ENCODE measurements around the gene CHAMP1. TPM values are rescaled to one million over a fixed set of nuclear protein-coding genes. Genes with fewer than 3 reads are reported as not detected.
A peak's percentile ranks its signal among the peaks of the same experiment; 100 is the strongest.
"Not testable (repeated sequence)": the region's sequence is repeated elsewhere in the genome, so short reads cannot be mapped to it uniquely, and the experiment has no call there.

Gene CHAMP1
- total and polyA plus RNA-seq, 5 donors from 2014 or later, result 7.8 to 12.9 (median 9.1) TPM

- Histone ChIP-seq H3K27me3 (ENCODE audit: control insufficient read depth, insufficient read depth, low read length) (no peaks in the 10 kb centered on the region), H3K9me3 (ENCODE audit: control insufficient read depth in 2 of 2, low read length in 2 of 2) (no peaks in the 10 kb centered on the region), H3K27ac (ENCODE audit: insufficient read depth, low read length, poor library complexity, severe bottlenecking) (no peak overlapping the region), H3K4me3 (ENCODE audit: low read depth, low read length) (no peak overlapping the region), H3K4me1 (ENCODE audit: control insufficient read depth, insufficient read depth, low read length, poor library complexity, severe bottlenecking) (no peaks in the 10 kb centered on the region), H3K36me3 (ENCODE audit: control insufficient read depth, insufficient read depth, low read length) (peaks cover 63% of the 10 kb centered on the region)
- DNase-seq (no peak), ATAC-seq (ENCODE audit: low read depth in 2 of 2) (no peak)
- H3K27me3 Mint-ChIP-seq, result no peaks in the 10 kb centered on the region
- no peak overlapping the region for H3K4me3 Mint-ChIP-seq
- H3K9me3 Mint-ChIP-seq, result no peaks in the 10 kb centered on the region
- peak overlapping the region in 1 of 3 donors; percentile 77 for H3K27ac Mint-ChIP-seq
- peaks cover 29 to 40% (median 35%) of the 10 kb centered on the region in 4 donors for H3K4me1 Mint-ChIP-seq
- H3K36me3 Mint-ChIP-seq, result peaks cover 51% of the 10 kb centered on the region
Measured at GRCh38 chr13:114324334-114324733, 10.0 kb downstream of the CHAMP1 start.

GRCh38 chr13:114325729-114326128, 11.4 kb downstream of the CHAMP1 start:
- H3K27me3 Mint-ChIP-seq, result no peaks in the 10 kb centered on the region
- peaks cover 39% of the 10 kb centered on the region for H3K36me3 Mint-ChIP-seq
- no peaks in the 10 kb centered on the region for H3K27me3 ChIP-seq (ENCODE audit: control insufficient read depth, insufficient read depth, low read length)
- no peaks in the 10 kb centered on the region for H3K4me1 ChIP-seq (ENCODE audit: control insufficient read depth, insufficient read depth, low read length, poor library complexity, severe bottlenecking)
- ATAC-seq (ENCODE audit: low read depth in 2 of 2), result no peak
- H3K9me3 Mint-ChIP-seq, result no peaks in the 10 kb centered on the region
- peak overlapping the region in 1 of 3 donors; percentile 8 for H3K27ac Mint-ChIP-seq
- no peaks in the 10 kb centered on the region for H3K9me3 ChIP-seq (ENCODE audit: control insufficient read depth in 2 of 2, low read length in 2 of 2)
- H3K4me3 Mint-ChIP-seq, result no peak overlapping the region
- H3K27ac ChIP-seq (ENCODE audit: insufficient read depth, low read length, poor library complexity, severe bottlenecking), result no peak overlapping the region
- DNase-seq, result no peak
- peaks cover 57% of the 10 kb centered on the region for H3K36me3 ChIP-seq (ENCODE audit: control insufficient read depth, insufficient read depth, low read length)
- no peak overlapping the region for H3K4me3 ChIP-seq (ENCODE audit: low read depth, low read length)
- peaks cover 21 to 39% (median 26%) of the 10 kb centered on the region in 4 donors for H3K4me1 Mint-ChIP-seq

- H3K4me3 ChIP-seq (ENCODE audit: low read depth, low read length), result no peak overlapping the region
- peaks cover 36% of the 10 kb centered on the region for H3K36me3 ChIP-seq (ENCODE audit: control insufficient read depth, insufficient read depth, low read length)
- ATAC-seq (ENCODE audit: low read depth in 2 of 2) (no peak), DNase-seq (no peak)
- H3K27me3 Mint-ChIP-seq, result no peaks in the 10 kb centered on the region
- H3K4me1 ChIP-seq (ENCODE audit: control insufficient read depth, insufficient read depth, low read length, poor library complexity, severe bottlenecking), result no peaks in the 10 kb centered on the region
- peak overlapping the region in 2 of 3 donors; percentile 65 to 67 for H3K27ac Mint-ChIP-seq
- peaks cover 13 to 33% (median 21%) of the 10 kb centered on the region in 4 donors for H3K4me1 Mint-ChIP-seq
- H3K27me3 ChIP-seq (ENCODE audit: control insufficient read depth, insufficient read depth, low read length), result no peaks in the 10 kb centered on the region
- H3K36me3 Mint-ChIP-seq, result peaks cover 26% of the 10 kb centered on the region
- no peak overlapping the region for H3K27ac ChIP-seq (ENCODE audit: insufficient read depth, low read length, poor library complexity, severe bottlenecking)
- H3K9me3 ChIP-seq (ENCODE audit: control insufficient read depth in 2 of 2, low read length in 2 of 2), result no peaks in the 10 kb centered on the region
- no peaks in the 10 kb centered on the region for H3K9me3 Mint-ChIP-seq
- H3K4me3 Mint-ChIP-seq, result no peak overlapping the region
Measured at GRCh38 chr13:114328034-114328433, 13.7 kb downstream of the CHAMP1 start.

GRCh38 chr13:114328595-114328994, 14.3 kb downstream of the CHAMP1 start:
- Histone ChIP-seq H3K4me1 (ENCODE audit: control insufficient read depth, insufficient read depth, low read length, poor library complexity, severe bottlenecking) (no peaks in the 10 kb centered on the region), H3K27me3 (ENCODE audit: control insufficient read depth, insufficient read depth, low read length) (no peaks in the 10 kb centered on the region), H3K9me3 (ENCODE audit: control insufficient read depth in 2 of 2, low read length in 2 of 2) (no peaks in the 10 kb centered on the region), H3K4me3 (ENCODE audit: low read depth, low read length) (no peak overlapping the region), H3K27ac (ENCODE audit: insufficient read depth, low read length, poor library complexity, severe bottlenecking) (no peak overlapping the region), H3K36me3 (ENCODE audit: control insufficient read depth, insufficient read depth, low read length) (peaks cover 31% of the 10 kb centered on the region)
- Mint-ChIP-seq H3K4me1 (peaks cover 13 to 33% (median 24%) of the 10 kb centered on the region in 4 donors), H3K27me3 (no peaks in the 10 kb centered on the region), H3K27ac (peak overlapping the region in 1 of 3 donors; percentile 47), H3K9me3 (no peaks in the 10 kb centered on the region), H3K36me3 (peaks cover 24% of the 10 kb centered on the region), H3K4me3 (no peak overlapping the region)
- ATAC-seq (ENCODE audit: low read depth in 2 of 2), result no peak
- no peak for DNase-seq

- H3K27me3 Mint-ChIP-seq, result no peaks in the 10 kb centered on the region
- H3K4me3 Mint-ChIP-seq, result no peak overlapping the region
- Histone ChIP-seq H3K27me3 (ENCODE audit: control insufficient read depth, insufficient read depth, low read length) (no peaks in the 10 kb centered on the region), H3K4me1 (ENCODE audit: control insufficient read depth, insufficient read depth, low read length, poor library complexity, severe bottlenecking) (peaks cover 9% of the 10 kb centered on the region), H3K9me3 (ENCODE audit: control insufficient read depth in 2 of 2, low read length in 2 of 2) (no peaks in the 10 kb centered on the region), H3K36me3 (ENCODE audit: control insufficient read depth, insufficient read depth, low read length) (peaks cover 16% of the 10 kb centered on the region), H3K4me3 (ENCODE audit: low read depth, low read length) (no peak overlapping the region), H3K27ac (ENCODE audit: insufficient read depth, low read length, poor library complexity, severe bottlenecking) (no peak overlapping the region)
- peak overlapping the region in 1 of 3 donors; percentile 52 for H3K27ac Mint-ChIP-seq
- peaks cover 20 to 44% (median 37%) of the 10 kb centered on the region in 4 donors for H3K4me1 Mint-ChIP-seq
- ATAC-seq (ENCODE audit: low read depth in 2 of 2) (no peak), DNase-seq (no peak)
- peaks cover 11% of the 10 kb centered on the region for H3K36me3 Mint-ChIP-seq
- no peaks in the 10 kb centered on the region for H3K9me3 Mint-ChIP-seq
Measured at GRCh38 chr13:114330086-114330485, 15.8 kb downstream of the CHAMP1 start.

- not testable (repeated sequence) for H3K27me3 ChIP-seq (ENCODE audit: control insufficient read depth, insufficient read depth, low read length); H3K4me1 ChIP-seq (ENCODE audit: control insufficient read depth, insufficient read depth, low read length, poor library complexity, severe bottlenecking); H3K27me3 Mint-ChIP-seq; ATAC-seq (ENCODE audit: low read depth in 2 of 2); H3K36me3 Mint-ChIP-seq; DNase-seq; H3K36me3 ChIP-seq (ENCODE audit: control insufficient read depth, insufficient read depth, low read length); H3K9me3 Mint-ChIP-seq; H3K9me3 ChIP-seq (ENCODE audit: control insufficient read depth in 2 of 2, low read length in 2 of 2)
- Mint-ChIP-seq H3K27ac (peak overlapping the region; percentile 52 to 95 (median 61)), H3K4me3 (peak overlapping the region in 3 of 4 donors; percentile 59 to 80 (median 79)), H3K4me1 (peaks cover 10 to 22% (median 17%) of the 10 kb centered on the region in 4 donors)
- Histone ChIP-seq H3K4me3 (ENCODE audit: low read depth, low read length) (peak overlapping the region; percentile 57), H3K27ac (ENCODE audit: insufficient read depth, low read length, poor library complexity, severe bottlenecking) (peak overlapping the region; percentile 28)
Measured at GRCh38 chr13:114333881-114334280, 19.6 kb downstream of the CHAMP1 start.

- no peaks in the 10 kb centered on the region for H3K36me3 Mint-ChIP-seq
- H3K4me1 ChIP-seq (ENCODE audit: control insufficient read depth, insufficient read depth, low read length, poor library complexity, severe bottlenecking), result peaks cover 9% of the 10 kb centered on the region
- peak overlapping the region; percentile 28 for H3K27ac ChIP-seq (ENCODE audit: insufficient read depth, low read length, poor library complexity, severe bottlenecking)
- peak overlapping the region; percentile 57 for H3K4me3 ChIP-seq (ENCODE audit: low read depth, low read length)
- H3K27me3 ChIP-seq (ENCODE audit: control insufficient read depth, insufficient read depth, low read length), result no peaks in the 10 kb centered on the region
- H3K27ac Mint-ChIP-seq, result peak overlapping the region; percentile 61 to 95 (median 78)
- H3K27me3 Mint-ChIP-seq, result peaks cover 7% of the 10 kb centered on the region
- H3K9me3 Mint-ChIP-seq, result peaks cover 0 to 2% (median 0%) of the 10 kb centered on the region in 7 donors
- H3K4me3 Mint-ChIP-seq, result peak overlapping the region; percentile 7 to 80 (median 69)
- no peaks in the 10 kb centered on the region for H3K9me3 ChIP-seq (ENCODE audit: control insufficient read depth in 2 of 2, low read length in 2 of 2)
- peaks cover 10 to 23% (median 15%) of the 10 kb centered on the region in 4 donors for H3K4me1 Mint-ChIP-seq
- DNase-seq (peak in 1 of 3 donors; percentile 39), ATAC-seq (ENCODE audit: low read depth in 2 of 2) (no peak)
- no peaks in the 10 kb centered on the region for H3K36me3 ChIP-seq (ENCODE audit: control insufficient read depth, insufficient read depth, low read length)
Measured at GRCh38 chr13:114334305-114335053, 20.2 kb downstream of the CHAMP1 start.

- not testable (repeated sequence) for H3K27me3 ChIP-seq (ENCODE audit: control insufficient read depth, insufficient read depth, low read length); ATAC-seq (ENCODE audit: low read depth in 2 of 2)
Measured at GRCh38 chr13:114336457-114336856, 22.2 kb downstream of the CHAMP1 start.

More at GRCh38 chr13:114336457-114336856, 22.2 kb downstream of the CHAMP1 start:
- not testable (repeated sequence) for H3K9me3 Mint-ChIP-seq; DNase-seq; H3K36me3 Mint-ChIP-seq; H3K4me3 ChIP-seq (ENCODE audit: low read depth, low read length); H3K9me3 ChIP-seq (ENCODE audit: control insufficient read depth in 2 of 2, low read length in 2 of 2); H3K27ac ChIP-seq (ENCODE audit: insufficient read depth, low read length, poor library complexity, severe bottlenecking); H3K27ac Mint-ChIP-seq; H3K4me3 Mint-ChIP-seq; H3K36me3 ChIP-seq (ENCODE audit: control insufficient read depth, insufficient read depth, low read length)
- peaks cover 15% of the 10 kb centered on the region for H3K4me1 ChIP-seq (ENCODE audit: control insufficient read depth, insufficient read depth, low read length, poor library complexity, severe bottlenecking)
- Mint-ChIP-seq H3K27me3 (peaks cover 17% of the 10 kb centered on the region), H3K4me1 (peaks cover 11 to 30% (median 18%) of the 10 kb centered on the region in 4 donors)
